HG03103 (cell line): ENCODE results near the gene ATF5.

ENCODE experiments used
- ATAC-seq: cut with Tn5 transposase; IDR thresholded peaks from one replicate; pipeline ENCODE4 v1.9.1; 2021; ENCODE audit warnings: low read depth; ENCODE audit not compliant: unreplicated experiment

Gene ATF5

DNA sequence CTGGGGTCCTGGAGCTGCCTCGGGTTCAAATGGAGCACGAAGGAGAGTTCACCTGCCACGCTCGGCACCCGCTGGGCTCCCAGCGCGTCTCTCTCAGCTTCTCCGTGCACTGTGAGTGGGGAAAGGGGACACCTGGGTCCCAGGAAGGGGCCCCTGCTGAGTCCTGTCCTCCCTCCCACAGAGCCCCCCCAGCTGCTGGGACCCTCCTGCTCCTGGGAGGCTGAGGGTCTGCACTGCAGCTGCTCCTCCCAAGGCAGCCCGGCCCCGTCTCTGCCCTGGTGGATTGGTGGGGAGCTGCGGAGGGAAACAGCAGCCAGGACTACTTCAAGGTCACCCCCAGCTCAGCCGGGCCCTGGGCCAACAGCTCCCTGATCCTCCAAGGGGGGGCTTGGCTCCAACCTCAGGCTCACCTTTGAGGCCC lies 43.0 kb downstream of the ATF5 start:
- ATAC-seq: no peak

DNA sequence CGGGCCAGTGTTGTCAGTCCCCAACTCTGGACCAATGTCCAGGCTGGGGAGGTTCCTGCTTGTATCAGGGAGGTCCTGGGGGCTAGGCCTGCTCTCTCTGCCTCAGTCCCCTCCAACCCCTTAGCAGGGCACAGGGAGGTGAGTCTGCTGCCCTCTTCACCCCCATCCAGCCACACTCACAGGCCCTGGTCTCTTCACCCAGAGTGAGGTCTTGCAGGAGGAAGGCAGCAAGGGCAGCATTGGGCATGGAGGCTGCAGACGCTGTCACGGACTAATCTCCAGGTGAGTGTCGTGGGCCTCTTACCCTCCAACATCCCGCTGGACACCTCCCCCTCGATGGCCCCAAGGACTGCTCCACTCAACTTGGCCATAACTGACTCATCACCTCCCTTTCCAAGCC lies 43.8 kb downstream of the ATF5 start:
- no peak for ATAC-seq

DNA sequence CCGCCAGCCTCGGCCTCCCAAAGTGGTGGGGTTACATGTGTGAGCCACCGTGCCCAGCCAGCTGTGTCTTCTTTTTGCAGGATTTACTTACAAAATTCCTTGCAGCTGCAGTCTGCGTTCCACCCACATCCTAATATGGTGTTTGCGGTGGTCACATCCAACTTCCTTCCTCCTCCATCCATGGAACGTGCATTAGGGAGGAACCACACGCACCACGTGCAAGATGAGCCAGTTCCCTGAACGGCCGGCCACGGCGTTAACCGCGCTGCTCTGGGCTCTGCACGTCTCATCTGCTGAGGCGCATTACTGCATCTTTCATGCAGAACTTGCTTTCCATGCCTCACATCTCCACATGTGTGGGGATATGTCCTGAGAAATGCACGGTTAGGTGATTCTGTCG lies 45.0 kb downstream of the ATF5 start:
- no peak for ATAC-seq

DNA sequence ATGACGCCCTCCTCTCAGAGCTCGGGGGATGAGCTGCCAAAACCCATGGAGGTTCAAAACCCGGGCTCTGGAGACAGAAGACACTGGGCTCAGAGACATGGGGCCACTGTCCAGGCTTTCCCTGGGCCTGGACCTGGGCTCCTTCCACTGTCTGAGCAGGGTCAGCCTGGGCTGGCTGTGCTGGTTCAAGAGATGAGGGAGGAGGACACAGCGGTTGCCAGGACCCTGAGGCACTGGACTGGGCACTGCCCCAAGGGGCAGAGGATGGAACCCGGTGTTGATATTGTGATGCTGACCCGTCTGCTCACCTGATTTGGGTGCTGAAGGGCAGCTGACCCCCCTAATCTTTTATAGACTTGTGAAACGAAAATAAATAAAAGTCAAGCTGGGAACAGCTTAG lies 46.0 kb downstream of the ATF5 start:
- ATAC-seq: no peak

DNA sequence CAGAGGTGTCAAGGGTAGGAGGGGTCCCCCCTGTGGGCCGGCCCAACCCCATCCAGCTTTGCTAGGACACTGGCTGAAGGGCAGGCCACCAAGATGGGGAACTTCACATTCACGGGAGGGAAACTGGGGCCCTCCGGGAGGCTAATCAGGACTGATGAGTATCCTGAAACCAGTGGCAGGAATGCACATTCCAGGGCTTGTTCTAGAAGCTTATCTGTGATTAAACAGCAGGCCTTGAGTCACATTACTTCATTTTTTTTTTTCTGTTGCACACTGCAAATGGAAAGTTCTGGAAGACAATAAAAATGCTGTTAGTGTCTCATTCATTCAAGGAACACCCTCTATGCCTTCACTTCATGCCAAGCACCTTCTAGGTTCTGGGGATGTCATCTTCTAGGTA lies 47.5 kb downstream of the ATF5 start:
- no peak for ATAC-seq

DNA sequence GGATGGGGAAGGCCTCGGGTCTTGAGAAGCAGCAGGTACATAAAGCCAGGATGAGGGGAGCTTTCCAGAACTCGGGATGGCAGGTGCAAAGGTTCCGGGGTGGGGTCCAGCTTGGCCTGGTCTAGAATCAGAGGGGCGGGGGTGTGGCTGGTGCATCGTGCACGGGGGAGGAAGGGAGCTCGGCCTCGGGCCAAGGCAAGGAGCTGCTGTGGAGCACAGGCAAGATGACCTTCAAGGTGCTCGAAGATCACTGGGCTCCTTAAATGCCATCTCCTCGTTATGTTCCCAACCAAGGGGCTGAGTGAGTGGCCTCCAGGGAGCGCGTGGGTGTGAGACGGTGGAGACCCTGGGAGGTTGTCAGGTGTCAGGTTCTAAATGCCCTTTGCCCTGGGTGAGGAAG lies 48.1 kb downstream of the ATF5 start:
- ATAC-seq: no peak

DNA sequence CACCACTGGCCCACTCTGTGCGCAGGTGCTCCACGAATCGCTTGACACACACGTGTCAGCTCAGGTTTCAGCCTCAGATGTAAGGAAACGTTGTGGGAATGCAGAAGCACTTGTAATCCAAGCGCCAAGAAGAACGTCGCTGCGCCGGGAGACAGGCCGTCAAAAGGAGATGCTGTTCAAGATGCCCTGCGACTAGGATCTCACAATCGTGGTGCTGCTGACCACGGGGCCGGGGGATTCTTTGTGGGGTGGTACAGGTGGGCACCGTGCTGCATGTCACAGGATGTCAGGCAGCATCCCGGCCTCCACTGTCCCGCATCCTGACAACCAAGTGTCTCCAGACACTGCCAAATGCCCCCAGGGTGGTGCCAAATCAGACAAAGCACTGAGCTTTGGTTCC lies 48.9 kb downstream of the ATF5 start:
- no peak for ATAC-seq

DNA sequence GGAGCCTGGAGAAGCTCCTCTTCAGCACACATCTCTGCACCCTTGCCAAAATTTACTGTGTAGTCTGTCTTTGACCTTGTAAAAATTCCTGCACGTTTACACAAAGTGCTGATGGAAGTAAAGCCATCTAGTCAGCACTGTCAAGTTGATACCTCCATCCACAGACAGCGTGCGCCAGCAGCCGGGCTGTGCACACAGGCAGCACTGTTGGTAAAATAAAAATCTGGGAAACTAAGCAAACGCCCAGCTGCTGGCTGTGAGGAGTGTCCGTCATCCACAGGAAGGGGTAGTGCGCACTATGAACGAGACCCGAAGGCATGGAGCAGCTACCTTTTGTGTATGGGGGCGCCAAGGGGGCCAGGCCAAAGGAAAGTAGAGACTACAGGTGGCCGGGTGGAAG lies 49.3 kb downstream of the ATF5 start:
- ATAC-seq: no peak

DNA sequence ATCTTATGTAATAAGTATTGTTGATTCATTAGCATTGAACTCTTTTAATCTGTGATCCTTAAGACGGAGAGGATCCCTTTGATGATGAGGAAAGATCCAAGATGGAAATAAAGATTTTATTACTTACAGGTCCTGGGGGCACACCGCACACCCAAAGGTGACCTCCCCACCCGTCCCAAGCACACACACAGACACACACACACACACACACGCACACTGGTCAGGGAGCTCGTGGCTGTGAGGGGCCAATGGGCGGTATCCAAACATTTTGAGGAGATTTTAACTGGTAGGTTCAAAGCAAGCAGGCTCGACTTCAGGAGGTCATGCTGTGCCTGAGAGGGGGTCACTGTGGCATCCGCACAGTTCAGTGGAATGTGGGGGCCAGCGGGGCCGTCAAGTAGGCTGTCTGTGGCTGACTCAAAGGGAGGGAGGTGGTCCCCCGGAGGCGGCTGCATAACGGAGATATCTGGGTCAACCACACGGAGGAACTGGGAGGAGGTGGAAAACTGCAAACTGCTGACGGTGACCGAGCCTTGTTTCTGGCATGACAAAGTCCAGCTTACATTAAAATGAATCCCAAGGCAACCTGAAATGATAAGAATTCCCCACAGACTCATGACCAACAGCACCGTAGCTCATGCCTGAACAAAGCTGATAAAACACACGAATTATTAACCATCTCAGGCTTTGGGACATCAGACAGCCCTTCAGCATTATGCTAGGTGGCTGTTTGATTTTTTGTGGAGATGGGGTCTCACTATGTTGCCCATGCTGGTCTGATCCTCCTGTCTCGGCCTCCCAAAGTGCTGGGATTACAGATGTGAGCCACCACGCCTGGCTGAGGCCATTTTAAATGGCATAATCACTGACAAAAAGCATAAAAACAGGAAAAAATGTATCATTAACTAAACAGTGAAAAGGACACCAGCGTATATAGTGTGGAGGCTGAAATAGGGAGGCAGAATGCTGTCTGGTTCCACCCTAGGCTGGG lies 52.9 kb downstream of the ATF5 start:
- ATAC-seq: no peak
